ENCODE data around the gene ATP2B2. TPM values are rescaled to one million over a fixed set of nuclear protein-coding genes. Genes with fewer than 3 reads are reported as not detected.

The ATP2B2 gene
- not detected in 2 replicates for total RNA-seq

GRCh38 chr3:10505050-10505790 lies at the start of gene ATP2B2:
TSS of gene ATP2B2 (minus strand) at chr3:10505586. CDS start at chr3:10449543, 56,043 bp downstream.

GRCh38 chr3:10292505-10293419 lies 212.6 kb downstream of the ATP2B2 start, which contains the start of gene GHRL:
TSS of gene GHRL (minus strand) at chr3:10292947. CDS start at chr3:10290180, 2,767 bp downstream.

Small RNA genes lying within 50 kb of the gene (small RNA-seq; reads per million reads assigned to genes)
- gene MIR378B: 1.5 reads per million, percentile 38 among the genes with 10 or more reads in this experiment
- not detected for gene MIR885
- gene RF02126: not detected

Other genes starting within 250 kb of the ATP2B2 start
- gene GHRL, start 212.6 kb downstream of the ATP2B2 start, total RNA-seq: not detected in 2 replicates
- 221 and 227 TPM in 2 replicates for gene SEC13, start 184.5 kb downstream of the ATP2B2 start, total RNA-seq

Measured in thoracic aorta endothelial cell (primary cell).